GM12878 (cell line): Measurements from ENCODE around the gene CFAP61. TPM values are rescaled to one million over a fixed set of nuclear protein-coding genes. Genes with fewer than 3 reads are reported as not detected.

Source experiments
- ATAC-seq: fragments of 200-7000 bp; cut with Tn5 transposase; 3 replicates; pipeline ENCODE4 v1.9.1; 2020; ENCODE audit warnings: mild to moderate bottlenecking, moderate library complexity
- BruUV-seq: library from RNA; stranded (reverse); fragments of 400-500 nt; replicated peaks from 2 replicates; lab custom pipeline; 2021; lab: Mats Ljungman, UMichigan
- CTCF ChIA-PET: fragments of 300-600 bp; sonication (Branson Sonifier 250); formaldehyde crosslinking; extraction: SDS; loops from one replicate; lab custom pipeline; 2021; ENCODE audit warnings: inconsistent platforms; lab: Yijun Ruan, JAX
- POLR2A ChIA-PET: fragments of 350-600 bp; formaldehyde crosslinking; extraction: SDS; loops from one replicate; lab custom pipeline; 2021; ENCODE audit warnings: inconsistent platforms; lab: Charles Lee
- RAD21 ChIA-PET: fragments of 300-600 bp; sonication (Branson Sonifier 250); formaldehyde crosslinking; loops from one replicate; lab custom pipeline; 2023; ENCODE audit warnings: antibody characterized with exemption; ENCODE audit not compliant: unreplicated experiment; lab: Charles Lee
- SMC1A ChIA-PET: fragments of 300-600 bp; sonication (Branson Sonifier 250); formaldehyde crosslinking; loops from one replicate; lab custom pipeline; 2023; ENCODE audit not compliant: unreplicated experiment, uncharacterized antibody; lab: Charles Lee
- DNase-seq: peaks from one replicate; pipeline ENCODE4 v3.0.0-alpha.2; 2011; ENCODE audit warnings: low read depth, low spot score
- FAIRE-seq: peaks from 3 replicates; lab custom pipeline; 2011; peaks lifted over from hg19 to GRCh38; lab: Jason Lieb, UNC
- H2AFZ ChIP-seq: 2 replicates; pipeline ENCODE4 v1.6.0; 2011; ENCODE audit warnings: low read depth, low read length, control low read depth; ENCODE audit not compliant: control insufficient read depth
- H3K27ac ChIP-seq: 2 replicates; pipeline ENCODE4 v1.5.1; 2011; ENCODE audit warnings: control low read depth; ENCODE audit not compliant: control insufficient read depth, insufficient read depth
- H3K27me3 ChIP-seq, 2 experiments: replicated peaks in 1 of 2; 2 replicates each; pipeline versions ENCODE4 v1.6.0 to v1.6.1; 2011; ENCODE audit warnings: low read length in 1 of 2; ENCODE audit not compliant: control insufficient read depth in 2 of 2, insufficient read depth in 2 of 2
- H3K36me3 ChIP-seq, 2 experiments: 2 replicates each; pipeline ENCODE4 v1.5.1; 2011; ENCODE audit warnings: low read length in 1 of 2; ENCODE audit not compliant: control insufficient read depth in 2 of 2, insufficient read depth in 2 of 2
- H3K4me1 ChIP-seq: 2 replicates; pipeline ENCODE4 v1.6.1; 2011; ENCODE audit warnings: mild to moderate bottlenecking, low read length, moderate library complexity, mixed read lengths; ENCODE audit not compliant: control insufficient read depth, insufficient read depth
- H3K4me2 ChIP-seq: 2 replicates; pipeline ENCODE4 v1.6.0; 2011; ENCODE audit warnings: control low read depth; ENCODE audit not compliant: control insufficient read depth, insufficient read depth
- H3K4me3 ChIP-seq: fragments of 200-600 bp; sonication (generic); 2 replicates; pipeline ENCODE4 v1.5.1; 2016
- H3K79me2 ChIP-seq: 2 replicates; pipeline ENCODE4 v1.6.0; 2011; ENCODE audit warnings: low read length; ENCODE audit not compliant: control insufficient read depth, insufficient read depth
- H3K9ac ChIP-seq: 2 replicates; pipeline ENCODE4 v1.8.0; 2011; ENCODE audit warnings: low read length, control low read depth, mixed read lengths; ENCODE audit not compliant: control insufficient read depth, insufficient read depth
- H3K9me3 ChIP-seq: replicated peaks from 3 replicates; pipeline ENCODE4 v1.5.1; 2011; ENCODE audit warnings: mild to moderate bottlenecking, low read length; ENCODE audit not compliant: control insufficient read depth, insufficient read depth
- H4K20me1 ChIP-seq: 2 replicates; pipeline ENCODE4 v1.6.0; 2011; ENCODE audit not compliant: control insufficient read depth, insufficient read depth
- GABPA ChIP-seq: IDR thresholded peaks from 2 replicates; pipeline ENCODE4 v1.6.1; 2014; ENCODE audit warnings: antibody characterized with exemption, low read depth, mild to moderate bottlenecking, inconsistent platforms
- HSF1 ChIP-seq: fragments of 150-350 bp; IDR thresholded peaks from 2 replicates; pipeline ENCODE4 v1.6.1; 2014; ENCODE audit warnings: mild to moderate bottlenecking, low read depth, low read length
- MYB ChIP-seq: fragments of 150-350 bp; IDR thresholded peaks from 2 replicates; pipeline ENCODE4 v1.6.1; 2014; ENCODE audit warnings: mild to moderate bottlenecking, low read depth, low read length, borderline replicate concordance
- NKRF ChIP-seq: fragments of 450-650 bp; conservative IDR thresholded peaks from 2 replicates; pipeline ENCODE4 v1.6.1; 2017; ENCODE audit warnings: mild to moderate bottlenecking, moderate library complexity
- RELB ChIP-seq: fragments of 450-650 bp; IDR thresholded peaks from 2 replicates; pipeline ENCODE4 v1.6.1; 2017; ENCODE audit warnings: low read depth, mild to moderate bottlenecking, moderate library complexity
- REST ChIP-seq: IDR thresholded peaks from 2 replicates; pipeline ENCODE4 v1.6.1; 2012; ENCODE audit warnings: mild to moderate bottlenecking, low read depth, low read length
- SUZ12 ChIP-seq: fragments of 200-600 bp; sonication (generic); IDR thresholded peaks from one replicate; pipeline ENCODE4 v1.6.1; 2018; ENCODE audit warnings: antibody characterized with exemption, mild to moderate bottlenecking; ENCODE audit not compliant: unreplicated experiment
- TBL1XR1 ChIP-seq: IDR thresholded peaks from 2 replicates; pipeline ENCODE4 v1.6.1; 2012; ENCODE audit warnings: low read depth, low read length, improper control_type of control experiment
- ZNF384 ChIP-seq: IDR thresholded peaks from 2 replicates; pipeline ENCODE4 v1.6.1; 2012; ENCODE audit warnings: low read depth, mild to moderate bottlenecking, low read length, improper control_type of control experiment, borderline replicate concordance
- WGBS: methylation state at CpG from one replicate; pipeline ENCODE4 v1.1.6; 2016; ENCODE audit warnings: low lambda C conversion rate; ENCODE audit not compliant: insufficient replicate concordance, insufficient coverage; ENCODE audit errors: missing lambda C conversion rate; 5-methylcytosine and 5-hydroxymethylcytosine counted together
- in situ Hi-C: fragments of 300-500 bp; cut with MboI; formaldehyde crosslinking; loops from 9 replicates; pipeline ENCODE4 v1.14.3; 2018; ENCODE audit warnings: mixed read lengths
- intact Hi-C: fragments of 100-400 bp; cut with micrococcal nuclease; formaldehyde crosslinking; loops from one replicate; pipeline ENCODE4 v1.14.2; 2022; ENCODE audit not compliant: unreplicated experiment
- polyA plus RNA-seq, 11 experiments: library from polyadenylated mRNA; depleted of rRNA in 4 of 11; unstranded in 6 of 11; stranded (reverse) in 5 of 11; fragments of >200 nt; fragmentation: Nextera tagmentation in 4 of 11; fragmentation: Illumina TruSeq in 1 of 11; extraction: Ambion mirVana in 4 of 11; extraction: Trizol in 1 of 11; gene quantifications; 1 replicate in 1 of 11; 2 replicates in 10 of 11; pipeline versions ENCODE4 v1.2.1 to v1.2.3, GENCODE V29; 2011 to 2016; ENCODE audit warnings: inconsistent platforms in 2 of 11, missing spikeins in 2 of 11, low read depth in 1 of 11
- total RNA-seq, 4 experiments: library from RNA; depleted of rRNA in 3 of 4; stranded (reverse); fragments of >200 nt in 3 of 4; fragmentation: Illumina TruSeq in 1 of 4; extraction: Trizol in 1 of 4; gene quantifications; 2 replicates each; pipeline versions ENCODE4 v1.2.1 to v1.2.3, GENCODE V29; 2013 to 2021

CFAP61 gene
- total and polyA plus RNA-seq, 10 of the 15 experiments (the other 5 are each of a cell fraction or from before 2014, with no cell fraction given) = 0.11 to 0.41 (median 0.24) TPM; not detected in 7

GRCh38 chr20:20021835-20022234 lies 30.5 kb upstream of the CFAP61 start:
- ChIA-PET RAD21 (interaction anchor here (1.1 kb wide), 1 partner anchor 30 kb away, joined by 3 read pairs; the partner anchor contains the start of genes CFAP61 and CRNKL1), POLR2A (interaction anchor here (1.7 kb wide), 1 partner anchor 30 kb away, joined by 5 read pairs; the partner anchor contains the start of genes CFAP61 and CRNKL1)
- 98% methylated on average over 7 of the region's 7 CpGs for WGBS
- Histone ChIP-seq H3K9ac (no peak overlapping the region), H3K4me1 (peaks cover 22% of the 10 kb centered on the region), H3K27me3 (no peaks in the 10 kb centered on the region), H3K4me2 (peak overlapping the region; percentile 61), H3K27ac (no peak overlapping the region; the same call in 1 of the 2 replicates), H2AFZ (no peak overlapping the region), H3K9me3 (no peaks in the 10 kb centered on the region), H4K20me1 (no peaks in the 10 kb centered on the region; the same call in 1 of the 2 replicates), H3K79me2 (peaks cover 67% of the 10 kb centered on the region), H3K4me3 (peak overlapping the region; percentile 7; the same call in 1 of the 2 replicates), H3K36me3 (peaks cover 0 to 3% of the 10 kb centered on the region in 2 experiments; a peak in 2 of 4 replicates)
- DNase-seq = no peak
- no peak for TF ChIP-seq GABPA
- TF ChIP-seq TBL1XR1 = no peak
- no peak for TF ChIP-seq ZNF384
- TF ChIP-seq MYB = no peak
- no peak for TF ChIP-seq HSF1
- no peak for TF ChIP-seq REST
- no peak for TF ChIP-seq RELB
- TF ChIP-seq NKRF = no peak
- TF ChIP-seq SUZ12 = no peak
- TF ChIP-seq, all 136 proteins: peak for 0
- in situ Hi-C loops (loop anchor here (25.0 kb wide), 2 partner anchors 1435 to 1510 kb away; partner anchors contain the start of genes DTD1 and SEC23B), intact Hi-C loops (no loop called here)
- ChIA-PET CTCF (no interaction called here), SMC1A (interaction anchor here (2.9 kb wide), 1 partner anchor 21 kb away, joined by 7 read pairs; no protein-coding TSS in a partner anchor)
- no peak for FAIRE-seq
- no peak for ATAC-seq
- no TSS peak for BruUV-seq
